Adipocyte (in vitro differentiated cells): ENCODE data around the gene UNC5C.

Source experiments
- DNase-seq: peaks from one replicate; pipeline ENCODE4 v3.0.0-alpha.2; 2015; ENCODE audit warnings: low read depth
- H3K27me3 ChIP-seq: replicated peaks from 2 replicates; pipeline ENCODE4 v1.7.0; 2013; ENCODE audit warnings: mild to moderate bottlenecking, low read length, moderate library complexity; ENCODE audit not compliant: control insufficient read depth, insufficient read depth
- H3K36me3 ChIP-seq: 2 replicates; pipeline ENCODE4 v1.7.0; 2013; ENCODE audit warnings: low read length, mild to moderate bottlenecking, moderate library complexity; ENCODE audit not compliant: control insufficient read depth, insufficient read depth, severe bottlenecking
- H3K4me1 ChIP-seq: 2 replicates; pipeline ENCODE4 v1.7.0; 2013; ENCODE audit warnings: mild to moderate bottlenecking, low read length, moderate library complexity; ENCODE audit not compliant: control insufficient read depth, insufficient read depth
- H3K4me3 ChIP-seq: 2 replicates; pipeline ENCODE4 v1.7.0; 2013; ENCODE audit warnings: mild to moderate bottlenecking, low read length, moderate library complexity
- H3K9ac ChIP-seq: 2 replicates; pipeline ENCODE4 v1.7.0; 2013; ENCODE audit warnings: mild to moderate bottlenecking, low read length, moderate library complexity
- H3K9me3 ChIP-seq: 2 replicates; pipeline ENCODE4 v1.7.0; 2013; ENCODE audit warnings: mild to moderate bottlenecking, low read length, moderate library complexity; ENCODE audit not compliant: control insufficient read depth

The UNC5C gene

DNA sequence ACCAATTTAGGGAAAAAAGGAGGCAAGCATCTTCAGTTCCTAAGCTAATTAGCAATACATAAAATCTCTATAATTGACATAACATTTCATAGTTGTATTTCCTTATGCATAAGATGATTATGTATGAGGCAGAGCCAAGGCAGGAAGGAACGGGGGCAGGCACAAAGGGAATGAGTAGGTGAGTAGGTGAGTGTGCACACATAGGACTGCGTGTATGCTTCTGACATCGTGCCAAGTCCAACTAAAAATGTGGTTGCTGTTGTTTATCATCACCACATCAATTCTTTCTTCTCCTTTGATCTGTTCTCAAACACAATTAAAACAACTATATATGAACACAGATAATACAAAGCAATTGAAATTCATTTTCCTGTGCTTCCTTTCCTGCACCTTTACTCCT is 131.2 kb downstream of the UNC5C start:
- Histone ChIP-seq H3K4me1 (no peaks in the 10 kb centered on the region), H3K4me3 (no peak overlapping the region), H3K36me3 (no peaks in the 10 kb centered on the region), H3K27me3 (no peaks in the 10 kb centered on the region), H3K9ac (no peak overlapping the region), H3K9me3 (no peaks in the 10 kb centered on the region)
- DNase-seq = no peak

DNA sequence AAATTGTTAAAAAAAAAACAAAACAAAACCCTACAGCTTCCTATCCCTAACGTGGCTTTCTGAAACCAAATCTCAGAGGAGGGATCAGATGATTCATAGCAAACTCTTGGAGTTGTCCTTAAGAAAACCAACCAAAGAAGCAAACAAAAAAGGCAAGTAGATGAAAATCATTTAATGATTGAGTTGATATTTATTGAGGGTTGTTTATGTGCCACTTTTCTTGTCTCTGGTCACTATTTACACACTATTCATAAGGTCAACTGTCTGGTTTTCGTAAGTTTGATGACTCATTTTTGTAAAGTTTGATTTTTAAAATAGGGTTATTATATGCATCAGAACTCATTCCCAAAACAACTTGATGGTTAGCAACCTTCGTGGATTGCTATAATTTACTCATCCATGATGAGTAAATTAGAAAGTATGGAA is 133.4 kb downstream of the UNC5C start:
- Histone ChIP-seq H3K9ac (no peak overlapping the region), H3K4me1 (no peaks in the 10 kb centered on the region), H3K36me3 (no peaks in the 10 kb centered on the region), H3K4me3 (no peak overlapping the region), H3K9me3 (no peaks in the 10 kb centered on the region), H3K27me3 (no peaks in the 10 kb centered on the region)
- DNase-seq = peak; percentile 22

DNA sequence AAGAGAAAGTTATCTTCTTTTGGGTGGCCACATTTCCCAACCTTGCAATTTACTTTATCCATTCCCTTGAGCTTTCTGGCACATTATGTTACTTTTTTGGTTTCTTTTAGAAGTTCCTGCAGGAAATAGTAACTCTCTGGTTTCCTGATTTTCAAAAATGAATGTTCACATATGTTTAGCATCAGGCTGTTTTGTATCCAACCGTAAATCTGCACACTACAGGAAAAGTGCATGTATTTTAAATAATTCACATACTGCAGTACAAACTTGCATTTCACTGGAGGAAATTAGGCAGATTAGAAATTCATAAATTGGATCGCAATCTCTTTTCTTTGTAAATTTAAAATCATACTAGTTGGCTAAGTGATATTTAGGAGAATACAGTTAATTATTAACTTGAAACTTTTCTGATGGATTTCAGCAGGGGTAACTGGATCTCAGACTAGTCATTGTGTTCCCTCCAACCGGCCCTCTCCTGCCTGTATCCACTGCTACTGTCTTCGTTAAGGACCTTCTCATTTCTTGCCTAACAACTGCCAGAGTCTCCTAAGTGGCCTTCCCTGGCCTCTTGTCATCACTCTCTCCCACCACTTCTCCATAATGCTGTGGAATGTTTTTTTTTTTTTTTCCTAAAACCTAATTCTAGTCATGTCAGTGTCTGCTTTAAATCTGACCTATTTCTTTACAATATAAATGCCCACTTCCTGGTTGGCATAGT is 137.2 kb downstream of the UNC5C start:
- Histone ChIP-seq H3K36me3 (no peaks in the 10 kb centered on the region), H3K4me3 (no peak overlapping the region), H3K9ac (no peak overlapping the region), H3K27me3 (no peaks in the 10 kb centered on the region), H3K4me1 (no peaks in the 10 kb centered on the region), H3K9me3 (no peaks in the 10 kb centered on the region)
- DNase-seq = no peak

DNA sequence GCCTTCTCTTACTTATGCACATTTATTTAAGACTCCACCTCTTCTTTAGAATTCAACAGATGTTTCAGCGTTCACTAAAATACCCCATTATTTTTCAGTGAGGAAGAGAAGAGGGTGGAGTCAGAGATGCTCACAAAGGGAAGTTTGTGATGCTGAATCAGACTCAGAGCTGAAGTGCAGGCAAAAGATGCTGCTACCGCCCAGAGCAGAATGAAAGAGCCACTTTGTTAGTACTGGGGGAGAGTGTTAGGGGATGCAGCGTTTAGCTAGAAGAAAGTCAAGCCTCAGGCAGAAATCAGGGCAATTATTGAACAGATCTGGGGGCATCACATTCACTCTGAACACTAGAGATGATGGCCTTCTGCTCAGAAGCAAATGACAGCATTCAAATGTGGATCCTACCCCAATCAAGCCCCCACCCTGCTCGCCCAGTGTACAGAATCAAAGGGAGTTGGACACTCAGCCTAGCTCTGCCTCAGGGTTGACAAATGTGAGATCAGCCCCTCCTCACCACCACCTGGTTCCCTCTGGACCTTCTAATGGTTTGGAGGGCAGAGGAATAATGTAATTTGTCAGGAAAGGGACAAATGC is 138.3 kb downstream of the UNC5C start:
- H3K4me1 ChIP-seq = no peaks in the 10 kb centered on the region
- H3K27me3 ChIP-seq = no peaks in the 10 kb centered on the region
- H3K9me3 ChIP-seq = no peaks in the 10 kb centered on the region
- H3K36me3 ChIP-seq = no peaks in the 10 kb centered on the region
- no peak for DNase-seq
- H3K4me3 ChIP-seq = no peak overlapping the region
- no peak overlapping the region for H3K9ac ChIP-seq

DNA sequence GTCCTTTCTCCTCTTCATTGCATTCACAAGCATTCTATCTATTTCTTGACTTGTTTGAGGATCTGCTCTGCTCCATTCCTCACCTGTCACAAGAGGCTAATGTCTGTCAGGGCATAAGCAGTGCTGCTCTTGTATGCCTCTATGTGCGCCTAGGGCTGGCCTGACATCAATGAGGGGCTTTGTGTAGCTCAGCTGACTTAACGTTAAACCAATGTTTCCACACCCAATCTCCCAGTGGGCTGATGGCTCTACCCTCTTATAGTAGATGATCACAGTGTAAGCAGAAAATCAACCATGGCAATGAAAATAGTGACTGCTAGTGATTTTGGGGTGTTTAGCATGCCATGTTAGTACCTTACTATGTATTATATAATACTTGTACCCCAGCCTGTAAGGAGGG is 139.0 kb downstream of the UNC5C start:
- Histone ChIP-seq H3K4me3 (no peak overlapping the region), H3K9me3 (no peaks in the 10 kb centered on the region), H3K4me1 (no peaks in the 10 kb centered on the region), H3K27me3 (no peaks in the 10 kb centered on the region), H3K36me3 (no peaks in the 10 kb centered on the region), H3K9ac (no peak overlapping the region)
- DNase-seq = no peak

GRCh38 chr4:95409127-95409526 is 139.6 kb downstream of the UNC5C start:
- H3K4me3 ChIP-seq = no peak overlapping the region
- H3K4me1 ChIP-seq = no peaks in the 10 kb centered on the region
- no peaks in the 10 kb centered on the region for H3K9me3 ChIP-seq
- DNase-seq = no peak
- H3K27me3 ChIP-seq = no peaks in the 10 kb centered on the region
- no peak overlapping the region for H3K9ac ChIP-seq
- no peaks in the 10 kb centered on the region for H3K36me3 ChIP-seq

DNA sequence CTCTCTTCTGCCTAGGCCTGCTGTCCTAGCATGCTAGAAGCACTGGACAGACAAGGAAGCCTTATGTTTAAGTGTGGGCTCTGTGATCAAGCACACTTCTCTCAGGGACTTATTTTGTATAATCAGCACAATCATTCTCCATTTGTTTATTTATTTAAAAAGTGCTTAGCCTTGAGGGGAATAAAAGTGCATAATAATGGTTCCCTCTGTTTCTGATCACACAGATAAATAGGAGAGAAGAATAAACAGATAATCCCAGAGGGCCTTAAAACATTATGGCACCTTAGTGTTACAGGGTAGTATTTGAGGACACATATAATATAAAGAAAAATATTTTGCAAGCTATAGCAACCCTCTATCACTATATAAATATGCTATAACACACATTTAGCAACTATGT is 146.5 kb downstream of the UNC5C start:
- no peaks in the 10 kb centered on the region for H3K9me3 ChIP-seq
- no peak overlapping the region for H3K4me3 ChIP-seq
- no peaks in the 10 kb centered on the region for H3K27me3 ChIP-seq
- H3K9ac ChIP-seq = no peak overlapping the region
- DNase-seq = no peak
- no peaks in the 10 kb centered on the region for H3K36me3 ChIP-seq
- no peaks in the 10 kb centered on the region for H3K4me1 ChIP-seq

GRCh38 chr4:95398217-95398616 is 150.6 kb downstream of the UNC5C start:
- Histone ChIP-seq H3K27me3 (no peaks in the 10 kb centered on the region), H3K9me3 (no peaks in the 10 kb centered on the region), H3K4me3 (no peak overlapping the region), H3K36me3 (no peaks in the 10 kb centered on the region), H3K9ac (no peak overlapping the region), H3K4me1 (peaks cover 11% of the 10 kb centered on the region)
- DNase-seq = no peak

DNA sequence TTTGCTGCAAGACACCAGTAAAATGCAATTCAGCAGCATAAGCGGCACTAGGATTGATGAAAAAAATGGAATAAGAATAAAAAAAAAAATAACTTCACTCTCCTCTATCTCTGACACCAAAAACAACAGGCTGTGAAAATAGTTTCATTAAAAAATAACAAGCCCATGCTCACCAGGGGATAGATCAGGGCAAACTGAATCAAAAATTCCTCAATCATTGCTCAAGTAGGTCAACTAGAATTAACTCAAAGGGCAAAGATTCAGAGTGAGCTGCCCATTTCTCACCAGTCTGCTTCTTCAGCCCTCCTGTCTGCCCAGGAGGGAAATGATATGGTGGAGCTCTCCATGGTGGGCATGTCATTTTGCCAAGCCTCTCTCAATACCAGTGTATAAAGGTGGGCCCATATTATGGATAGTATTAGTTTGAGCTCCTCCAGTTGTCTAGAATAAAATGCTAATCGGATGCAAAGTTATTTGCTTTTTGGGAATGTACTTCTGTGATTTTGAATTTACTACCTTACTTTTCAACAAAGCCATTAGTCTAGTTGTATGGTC is 153.9 kb downstream of the UNC5C start:
- Histone ChIP-seq H3K36me3 (no peaks in the 10 kb centered on the region), H3K4me1 (peaks cover 11% of the 10 kb centered on the region), H3K9ac (no peak overlapping the region), H3K27me3 (no peaks in the 10 kb centered on the region), H3K9me3 (no peaks in the 10 kb centered on the region), H3K4me3 (no peak overlapping the region)
- no peak for DNase-seq

- Histone ChIP-seq H3K4me3 (no peak overlapping the region), H3K27me3 (no peaks in the 10 kb centered on the region), H3K9ac (no peak overlapping the region), H3K36me3 (no peaks in the 10 kb centered on the region), H3K9me3 (no peaks in the 10 kb centered on the region), H3K4me1 (peaks cover 11% of the 10 kb centered on the region)
- no peak for DNase-seq
These were observed 155.0 kb downstream of the UNC5C start for GRCh38 chr4:95393821-95394220.

DNA sequence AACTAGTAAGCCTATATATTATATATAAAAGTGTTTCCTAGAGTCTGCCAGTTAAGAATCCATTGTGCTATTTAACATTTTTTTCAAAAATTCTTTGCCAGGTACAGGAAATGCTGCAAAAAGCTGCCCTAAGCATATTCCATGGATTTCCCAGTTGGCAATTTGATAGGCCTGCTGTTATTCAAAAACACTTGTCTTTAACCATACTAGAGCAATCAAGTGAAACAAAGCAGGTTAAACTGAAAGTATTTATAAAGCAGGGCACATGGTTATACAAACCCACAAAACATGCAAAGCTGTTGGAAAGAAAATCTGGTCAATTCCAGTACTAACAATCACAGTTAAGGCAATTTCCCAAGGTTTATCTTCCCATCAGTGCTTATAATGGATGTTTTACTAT is 159.9 kb downstream of the UNC5C start:
- H3K4me3 ChIP-seq = no peak overlapping the region
- H3K36me3 ChIP-seq = no peaks in the 10 kb centered on the region
- H3K4me1 ChIP-seq = no peaks in the 10 kb centered on the region
- H3K9me3 ChIP-seq = no peaks in the 10 kb centered on the region
- peak; percentile 26 for DNase-seq
- H3K9ac ChIP-seq = no peak overlapping the region
- H3K27me3 ChIP-seq = no peaks in the 10 kb centered on the region
